Measurements from ENCODE around the gene IER3IP1. TPM values are rescaled to one million over a fixed set of nuclear protein-coding genes. Genes with fewer than 3 reads are reported as not detected.
A peak's percentile ranks its signal among the peaks of the same experiment; 100 is the strongest.

IER3IP1 gene
- total RNA-seq, 1 experiment from 2014 or later = 7.6 TPM

GRCh38 chr18:47215554-47216138 is 39.5 kb upstream of the IER3IP1 start:
- no peaks in the 10 kb centered on the region for H3K9me3 Mint-ChIP-seq
- H4K5ac ChIP-seq (ENCODE audit: insufficient read length, low read depth, low read length) = no peak overlapping the region
- no peak overlapping the region for H3K56ac ChIP-seq (ENCODE audit: insufficient read length, low read depth, low read length)
- H3K36me3 Mint-ChIP-seq (ENCODE audit: insufficient read depth in 1 of 3, low read depth in 3 of 3) = no peaks in the 10 kb centered on the region
- no peaks in the 10 kb centered on the region for H3K4me1 ChIP-seq (ENCODE audit: insufficient read depth, low read length)
- no peak overlapping the region for H3K23ac ChIP-seq (ENCODE audit: insufficient read length, low read depth, low read length)
- peaks cover 0 to 3% of the 10 kb centered on the region in 2 experiments; a peak in 2 of 4 replicates for H3K4me1 Mint-ChIP-seq
- no peak overlapping the region for H4K91ac ChIP-seq (ENCODE audit: insufficient read length, low read depth, low read length)
- H3K79me2 ChIP-seq (ENCODE audit: insufficient read depth, low read length) = no peaks in the 10 kb centered on the region
- no peak overlapping the region for H2BK12ac ChIP-seq (ENCODE audit: insufficient read length, low read depth, low read length)
- TF ChIP-seq CTCF (conservative IDR thresholded peaks at IDR 0.05) = peak; percentile 88
- no peak overlapping the region for H2AFZ ChIP-seq (ENCODE audit: low read length)
- no peak overlapping the region for H3K4me3 Mint-ChIP-seq
- H3T11ph ChIP-seq (ENCODE audit: low read length) = no peak overlapping the region
- no peak overlapping the region for H4K8ac ChIP-seq (replicated peaks; ENCODE audit: insufficient read length, low read depth, low read length)
- H3K79me1 ChIP-seq (ENCODE audit: insufficient read depth, low read depth, low read length, poor library complexity, severe bottlenecking) = no peaks in the 10 kb centered on the region
- H2BK120ac ChIP-seq (ENCODE audit: low read depth, low read length, poor library complexity, severe bottlenecking) = no peak overlapping the region
- no peak overlapping the region for H3K9ac ChIP-seq (ENCODE audit: extremely low read depth, insufficient read length, low read length)
- H3K4ac ChIP-seq (ENCODE audit: low read depth, low read length) = no peak overlapping the region
- no peak for DNase-seq
- H3K27ac ChIP-seq (ENCODE audit: insufficient read length, low read depth, low read length) = no peak overlapping the region
- no peak overlapping the region for H3K14ac ChIP-seq (ENCODE audit: insufficient read depth, low read length)
- H2BK15ac ChIP-seq (ENCODE audit: low read depth, low read length) = no peak overlapping the region
- no peak overlapping the region for H2BK5ac ChIP-seq (ENCODE audit: insufficient read length, low read length)
- H3K27me3 Mint-ChIP-seq (ENCODE audit: low read depth) = peaks cover 8% of the 10 kb centered on the region
- no CpG with 5 or more reads among the region's 5 CpGs for WGBS (ENCODE audit: extremely low coverage, insufficient read length, low lambda C conversion rate)
- no peak overlapping the region for H2AK5ac ChIP-seq (ENCODE audit: insufficient read length, low read length)
- no peaks in the 10 kb centered on the region; the same call in 1 of the 2 replicates for H3K27me3 ChIP-seq (ENCODE audit: insufficient read depth, low read length)
- H2BK20ac ChIP-seq (ENCODE audit: low read depth, low read length, poor library complexity, severe bottlenecking) = no peak overlapping the region
- no peak overlapping the region for H3K27ac Mint-ChIP-seq
- no peak overlapping the region for H3K18ac ChIP-seq (ENCODE audit: insufficient read length, low read depth, low read length)
- H3K23me2 ChIP-seq (ENCODE audit: insufficient read length, low read depth, low read length, poor library complexity, severe bottlenecking) = no peaks in the 10 kb centered on the region
- no peaks in the 10 kb centered on the region for H3K9me3 ChIP-seq (ENCODE audit: control insufficient read depth, low read depth, low read length)
- H4K20me1 ChIP-seq (ENCODE audit: control insufficient read depth, insufficient read depth, insufficient read length) = no peaks in the 10 kb centered on the region
- no peak overlapping the region for H3K4me2 ChIP-seq (ENCODE audit: insufficient read depth, insufficient read length, low read length)
